ENCODE data around the gene PDCD5.

The PDCD5 gene

GRCh38 chr19:32594021-32594420 is 13.0 kb downstream of the PDCD5 start:
- TF ChIP-seq CTCF (conservative IDR thresholded peaks at IDR 0.05) = no peak
- no peak overlapping the region for H3K27ac ChIP-seq

DNA sequence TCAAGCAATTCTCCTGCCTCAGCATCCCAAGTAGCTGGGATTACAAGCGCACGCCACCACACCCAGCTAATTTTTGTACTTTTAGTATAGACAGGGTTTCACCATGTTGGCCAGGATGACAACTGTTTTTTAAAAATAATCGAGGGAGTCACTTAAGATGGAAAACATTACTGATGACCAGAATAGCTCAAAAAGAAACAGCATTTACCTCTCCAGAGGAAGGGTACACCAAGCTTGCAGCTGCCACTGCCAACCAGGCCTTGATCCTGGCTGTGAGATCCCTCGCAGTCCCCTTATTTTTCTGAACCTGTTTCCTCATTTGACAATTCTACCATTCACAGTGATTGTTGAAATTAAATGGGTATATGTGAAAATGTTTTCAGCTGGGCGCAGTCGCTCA is 14.5 kb downstream of the PDCD5 start:
- no peak overlapping the region for H3K27ac ChIP-seq
- TF ChIP-seq CTCF (conservative IDR thresholded peaks at IDR 0.05) = no peak

GRCh38 chr19:32598022-32598421 is 17.0 kb downstream of the PDCD5 start:
- H3K27ac ChIP-seq = no peak overlapping the region
- no peak for TF ChIP-seq CTCF (conservative IDR thresholded peaks at IDR 0.05)

DNA sequence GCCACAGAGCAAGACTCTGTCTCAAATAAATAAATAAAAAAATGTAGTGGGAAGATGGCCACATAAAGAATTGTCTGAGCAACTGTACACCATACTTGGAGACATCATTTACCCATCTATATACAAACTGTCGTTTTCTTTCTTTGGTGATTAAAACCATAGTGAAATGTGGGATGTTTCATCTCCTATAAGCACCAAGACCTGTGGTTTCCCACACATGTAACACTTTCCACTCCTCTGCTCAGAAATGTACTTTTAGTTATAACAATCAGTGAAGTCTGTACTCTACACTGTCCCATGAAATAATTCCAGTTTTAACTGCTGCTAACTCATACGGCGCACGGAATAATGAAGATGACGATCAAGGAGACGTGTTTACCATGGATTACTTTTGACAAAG is 18.3 kb downstream of the PDCD5 start:
- no peak overlapping the region for H3K27ac ChIP-seq
- no peak for TF ChIP-seq CTCF (conservative IDR thresholded peaks at IDR 0.05)

DNA sequence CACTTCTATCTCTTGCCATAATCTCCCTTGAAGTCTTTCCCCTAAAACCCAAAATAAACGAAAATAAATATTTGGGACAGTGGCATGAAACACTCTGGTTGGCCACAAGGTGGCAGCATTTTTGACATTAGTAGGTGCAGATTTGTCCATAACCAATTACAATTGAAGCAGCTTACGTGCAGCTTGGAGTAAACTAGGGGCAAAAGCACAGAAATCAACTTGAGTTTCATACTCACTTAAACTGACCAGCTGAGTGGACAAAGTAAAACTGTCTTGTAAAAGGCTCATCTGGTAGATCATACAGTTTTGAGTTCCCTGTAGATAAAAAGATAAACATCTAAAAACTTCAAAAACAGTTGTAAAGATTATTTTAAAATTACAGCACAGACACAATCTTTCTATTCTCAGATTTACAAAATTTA is 18.8 kb downstream of the PDCD5 start:
- TF ChIP-seq CTCF (conservative IDR thresholded peaks at IDR 0.05) = peak; percentile 92
- peak overlapping the region; percentile 3; the same call in 1 of the 2 replicates for H3K27ac ChIP-seq

DNA sequence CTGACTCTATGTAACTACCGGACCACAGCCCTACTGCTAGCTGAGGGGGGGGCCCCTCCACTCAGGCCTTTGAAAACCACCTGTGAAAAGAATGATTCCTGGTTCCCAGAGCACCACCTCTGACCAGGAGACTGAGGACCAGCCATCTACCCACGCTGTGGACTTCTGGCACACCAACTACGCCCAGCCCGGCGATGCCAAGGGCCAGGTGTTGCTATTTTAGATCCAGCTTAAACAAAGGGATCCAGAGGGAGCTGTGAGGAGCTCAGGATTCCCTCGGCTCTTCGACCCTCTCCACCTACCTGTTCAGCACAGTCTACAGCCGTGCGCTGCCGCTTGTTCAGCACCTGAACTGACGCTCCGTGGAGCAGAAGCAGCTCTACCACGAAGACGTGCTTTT is 23.0 kb downstream of the PDCD5 start:
- TF ChIP-seq CTCF (conservative IDR thresholded peaks at IDR 0.05) = no peak
- H3K27ac ChIP-seq = no peak overlapping the region

DNA sequence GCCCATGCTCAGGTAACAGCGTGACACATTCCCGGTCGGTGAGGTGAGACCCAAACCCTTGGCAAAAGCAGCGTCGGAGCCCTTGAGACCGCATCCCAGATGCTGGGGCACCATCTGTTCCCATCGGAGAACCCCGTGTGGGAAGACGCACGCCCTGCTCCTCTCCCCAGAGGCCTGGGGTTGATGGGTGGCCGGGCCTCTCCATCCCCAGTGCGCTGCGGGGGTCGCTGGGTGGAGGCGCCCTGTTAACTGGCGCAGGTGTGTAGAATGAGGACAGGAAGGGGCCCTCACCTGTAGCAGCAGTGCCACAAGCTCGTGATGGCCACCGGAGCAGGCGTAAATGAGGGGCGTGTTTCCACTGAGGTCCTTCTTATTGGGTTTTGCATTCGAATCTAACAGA is 24.6 kb downstream of the PDCD5 start:
- no peak overlapping the region for H3K27ac ChIP-seq
- no peak for TF ChIP-seq CTCF (conservative IDR thresholded peaks at IDR 0.05)

DNA sequence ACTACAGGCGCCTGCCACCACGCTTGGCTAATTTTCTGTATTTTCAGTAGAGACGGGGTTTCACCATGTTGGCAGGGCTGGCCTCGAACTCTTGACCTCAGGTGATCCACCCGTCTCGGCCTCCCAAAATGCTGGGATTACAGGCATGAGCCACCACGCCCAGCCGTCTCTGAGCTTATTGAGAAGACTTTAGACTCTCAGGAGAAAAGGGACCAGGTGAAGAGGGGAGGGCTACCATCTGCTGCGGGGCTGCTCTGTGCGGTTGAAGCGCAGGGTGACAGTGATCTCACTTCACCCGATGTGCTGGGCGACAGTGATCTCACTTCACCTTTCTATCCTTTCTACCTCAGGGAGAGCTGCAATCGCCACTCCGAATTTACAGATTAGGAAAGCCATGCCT is 25.3 kb downstream of the PDCD5 start:
- H3K27ac ChIP-seq = no peak overlapping the region
- TF ChIP-seq CTCF (conservative IDR thresholded peaks at IDR 0.05) = no peak

All from VCaP (cell line).